ENCODE results near the gene PLCL1. TPM values are rescaled to one million over a fixed set of nuclear protein-coding genes. Genes with fewer than 3 reads are reported as not detected.

Gene PLCL1
- polyA plus RNA-seq, 1 donor from 2014 or later, result 0.23 TPM

- H3K27ac Mint-ChIP-seq, result no peak overlapping the region
- H3K4me1 Mint-ChIP-seq, result no peaks in the 10 kb centered on the region
- no peak overlapping the region for H3K4me3 Mint-ChIP-seq
- H3K9me3 Mint-ChIP-seq, result no peaks in the 10 kb centered on the region
- no peaks in the 10 kb centered on the region for H3K36me3 Mint-ChIP-seq
- no peaks in the 10 kb centered on the region for H3K27me3 Mint-ChIP-seq
Observed at GRCh38 chr2:198127627-198128026, 323.2 kb downstream of the PLCL1 start.

DNA sequence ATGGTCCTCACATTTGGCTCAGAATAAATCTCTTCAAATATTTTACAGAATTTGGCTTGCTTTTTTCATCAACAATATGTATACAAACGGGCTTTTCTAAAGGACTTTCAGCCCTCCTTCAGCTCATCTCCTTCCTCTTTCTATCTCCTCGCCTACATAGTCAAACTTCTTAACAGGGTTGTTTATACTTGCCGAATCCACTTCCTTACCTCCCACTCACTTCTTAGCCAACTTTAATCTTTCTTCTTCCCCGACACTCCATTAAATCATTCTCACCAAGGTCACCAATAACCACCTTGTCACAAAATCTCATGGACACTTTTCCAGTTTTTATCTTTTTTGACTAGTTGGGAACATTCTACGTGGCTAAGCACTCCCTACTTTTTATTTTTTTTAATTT is 325.2 kb downstream of the PLCL1 start:
- Mint-ChIP-seq H3K4me3 (no peak overlapping the region), H3K9me3 (no peaks in the 10 kb centered on the region), H3K4me1 (no peaks in the 10 kb centered on the region), H3K36me3 (no peaks in the 10 kb centered on the region), H3K27me3 (no peaks in the 10 kb centered on the region), H3K27ac (no peak overlapping the region)

DNA sequence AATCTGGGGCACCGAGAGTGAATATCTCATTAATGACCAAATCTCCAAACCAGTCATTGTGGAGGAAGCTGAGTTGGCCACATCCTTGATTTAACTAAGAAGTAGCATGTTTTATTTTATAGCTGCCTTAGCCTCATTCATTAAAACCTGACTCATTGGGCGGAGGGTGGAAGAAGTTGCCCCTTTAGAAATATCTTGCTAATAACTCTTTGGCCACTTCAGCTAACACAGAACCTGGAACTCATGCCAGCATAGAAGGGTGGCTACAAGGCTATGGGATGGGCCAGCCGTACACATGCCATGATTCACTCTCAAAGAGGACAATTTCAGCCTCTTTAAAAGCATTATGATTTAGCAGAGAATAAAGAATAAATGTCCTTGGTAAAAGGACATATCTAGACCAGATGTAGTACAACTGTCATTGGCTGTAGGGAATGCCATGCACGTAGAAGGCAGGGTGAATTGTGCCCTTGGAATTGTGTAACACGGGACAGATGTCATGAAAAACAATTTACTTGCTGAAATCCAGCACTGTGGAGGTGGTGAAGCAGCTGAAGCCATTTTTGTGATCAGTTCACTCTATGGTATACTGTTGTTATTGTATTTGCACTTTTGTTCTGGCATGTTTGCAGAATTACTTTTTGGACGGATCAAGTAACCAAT is 330.0 kb downstream of the PLCL1 start:
- Mint-ChIP-seq H3K4me3 (no peak overlapping the region), H3K36me3 (no peaks in the 10 kb centered on the region), H3K9me3 (peaks cover 0 to 3% (median 1%) of the 10 kb centered on the region in 3 donors), H3K27ac (no peak overlapping the region), H3K4me1 (no peaks in the 10 kb centered on the region), H3K27me3 (no peaks in the 10 kb centered on the region)

GRCh38 chr2:198135481-198135934 is 331.1 kb downstream of the PLCL1 start:
- peaks cover 0 to 3% (median 1%) of the 10 kb centered on the region in 3 donors for H3K9me3 Mint-ChIP-seq
- no peak overlapping the region for H3K4me3 Mint-ChIP-seq

DNA sequence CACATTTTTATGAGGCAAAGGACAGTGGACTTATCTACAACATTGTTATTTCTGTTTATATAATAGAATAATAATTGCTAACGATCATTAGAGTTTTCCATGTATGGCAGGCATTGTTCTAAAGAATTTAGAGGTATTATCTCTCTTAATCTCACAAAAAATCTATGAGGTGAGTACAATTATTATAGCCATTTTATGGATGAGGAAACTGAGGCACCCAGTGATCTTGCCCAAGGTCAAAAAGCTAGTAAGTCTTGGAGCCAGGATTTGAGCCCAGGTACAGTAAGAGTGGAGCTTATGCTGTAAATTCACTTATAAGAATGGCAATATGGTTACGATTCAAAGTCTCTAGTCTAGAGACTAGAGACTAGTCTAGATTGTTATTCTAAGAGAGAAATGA is 331.7 kb downstream of the PLCL1 start:
- no peak overlapping the region for H3K27ac Mint-ChIP-seq
- no peaks in the 10 kb centered on the region for H3K4me1 Mint-ChIP-seq
- no peaks in the 10 kb centered on the region for H3K36me3 Mint-ChIP-seq
- H3K27me3 Mint-ChIP-seq, result no peaks in the 10 kb centered on the region
- no peak overlapping the region for H3K4me3 Mint-ChIP-seq
- H3K9me3 Mint-ChIP-seq, result peaks cover 0 to 3% (median 1%) of the 10 kb centered on the region in 3 donors

More at GRCh38 chr2:198135481-198135934, 331.1 kb downstream of the PLCL1 start:
- Mint-ChIP-seq H3K4me1 (no peaks in the 10 kb centered on the region), H3K27ac (no peak overlapping the region), H3K27me3 (no peaks in the 10 kb centered on the region), H3K36me3 (no peaks in the 10 kb centered on the region)

- H3K36me3 Mint-ChIP-seq, result no peaks in the 10 kb centered on the region
Observed at GRCh38 chr2:198137733-198138132, 333.3 kb downstream of the PLCL1 start.

GRCh38 chr2:198141726-198142125 is 337.3 kb downstream of the PLCL1 start:
- Mint-ChIP-seq H3K27me3 (peaks cover 4% of the 10 kb centered on the region), H3K36me3 (no peaks in the 10 kb centered on the region), H3K4me1 (no peaks in the 10 kb centered on the region), H3K4me3 (no peak overlapping the region), H3K9me3 (peaks cover 0 to 3% (median 1%) of the 10 kb centered on the region in 3 donors), H3K27ac (no peak overlapping the region)

More at GRCh38 chr2:198137733-198138132, 333.3 kb downstream of the PLCL1 start:
- Mint-ChIP-seq H3K27me3 (no peaks in the 10 kb centered on the region), H3K9me3 (peaks cover 0 to 3% (median 1%) of the 10 kb centered on the region in 3 donors), H3K27ac (no peak overlapping the region), H3K4me3 (no peak overlapping the region), H3K4me1 (no peaks in the 10 kb centered on the region)

GRCh38 chr2:198143156-198143555 is 338.8 kb downstream of the PLCL1 start:
- peak overlapping the region in 1 of 3 donors; percentile 77 for H3K27ac Mint-ChIP-seq
- no peaks in the 10 kb centered on the region for H3K36me3 Mint-ChIP-seq
- no peak overlapping the region for H3K4me3 Mint-ChIP-seq
- H3K27me3 Mint-ChIP-seq, result peaks cover 4% of the 10 kb centered on the region
- H3K4me1 Mint-ChIP-seq, result no peaks in the 10 kb centered on the region
- H3K9me3 Mint-ChIP-seq, result peaks cover 0 to 1% (median 0%) of the 10 kb centered on the region in 3 donors

DNA sequence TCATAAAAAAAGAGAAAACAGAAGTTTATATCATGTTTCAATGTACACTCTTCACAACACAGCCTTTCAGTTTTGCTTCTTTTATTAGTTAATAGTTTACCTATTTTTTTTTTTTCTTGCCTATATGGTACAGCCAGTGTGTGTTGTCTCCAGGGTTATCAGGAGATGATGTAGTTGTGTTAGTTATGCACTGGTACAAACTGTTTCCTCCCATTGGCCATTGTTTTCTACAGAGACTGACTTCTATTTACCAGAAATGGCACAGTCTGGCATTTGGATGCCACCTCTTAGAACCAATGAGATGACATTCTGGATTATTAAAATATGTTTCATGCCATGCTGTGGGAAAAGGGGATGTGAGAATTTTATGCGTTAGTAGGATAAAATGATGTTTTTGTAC is 339.4 kb downstream of the PLCL1 start:
- Mint-ChIP-seq H3K27me3 (peaks cover 4% of the 10 kb centered on the region), H3K4me3 (no peak overlapping the region), H3K36me3 (no peaks in the 10 kb centered on the region), H3K27ac (no peak overlapping the region), H3K4me1 (no peaks in the 10 kb centered on the region), H3K9me3 (peaks cover 0 to 1% (median 0%) of the 10 kb centered on the region in 3 donors)

- H3K36me3 Mint-ChIP-seq, result no peaks in the 10 kb centered on the region
- H3K27ac Mint-ChIP-seq, result no peak overlapping the region
- peaks cover 4% of the 10 kb centered on the region for H3K27me3 Mint-ChIP-seq
- H3K4me3 Mint-ChIP-seq, result no peak overlapping the region
- no peaks in the 10 kb centered on the region for H3K9me3 Mint-ChIP-seq
- no peaks in the 10 kb centered on the region for H3K4me1 Mint-ChIP-seq
Observed at GRCh38 chr2:198144660-198145059, 340.3 kb downstream of the PLCL1 start.

DNA sequence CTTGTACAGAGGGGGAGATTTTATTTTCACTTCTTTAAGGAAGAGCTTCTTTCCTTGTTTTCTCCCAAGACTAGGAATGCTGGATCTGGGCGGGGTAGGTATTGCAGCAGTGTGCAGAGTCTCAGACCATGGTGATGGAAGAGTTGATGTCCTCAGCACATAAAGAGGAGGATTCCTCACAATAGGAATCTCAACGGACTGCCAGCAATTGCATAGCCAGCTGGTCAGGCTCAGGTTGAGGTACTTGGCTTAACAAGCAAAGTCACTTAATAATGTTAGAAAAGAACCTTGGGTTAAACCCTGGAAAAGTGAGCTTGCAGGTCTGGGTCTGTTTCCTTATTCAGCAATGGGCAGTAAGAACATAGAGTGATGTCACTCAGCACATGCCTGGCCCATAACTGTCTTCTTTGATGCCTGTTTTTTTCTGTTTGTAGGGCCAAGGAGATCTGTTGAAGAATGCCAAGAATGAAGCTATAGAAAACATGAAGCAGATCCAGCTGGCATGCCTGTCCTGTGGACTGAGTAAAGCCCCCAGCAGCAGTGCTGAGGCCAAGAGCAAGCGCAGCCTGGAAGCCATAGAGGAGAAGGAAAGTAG is 342.1 kb downstream of the PLCL1 start:
- no peaks in the 10 kb centered on the region for H3K36me3 Mint-ChIP-seq
- no peak overlapping the region for H3K27ac Mint-ChIP-seq
- H3K4me1 Mint-ChIP-seq, result no peaks in the 10 kb centered on the region
- H3K27me3 Mint-ChIP-seq, result peaks cover 4% of the 10 kb centered on the region
- H3K4me3 Mint-ChIP-seq, result no peak overlapping the region
- peaks cover 0 to under 1% (median 0%) of the 10 kb centered on the region in 3 donors for H3K9me3 Mint-ChIP-seq

GRCh38 chr2:198157314-198157713 is 352.9 kb downstream of the PLCL1 start:
- Mint-ChIP-seq H3K27ac (no peak overlapping the region), H3K36me3 (no peaks in the 10 kb centered on the region), H3K4me1 (no peaks in the 10 kb centered on the region), H3K4me3 (no peak overlapping the region), H3K9me3 (peaks cover 8 to 22% (median 21%) of the 10 kb centered on the region in 3 donors), H3K27me3 (no peaks in the 10 kb centered on the region)

DNA sequence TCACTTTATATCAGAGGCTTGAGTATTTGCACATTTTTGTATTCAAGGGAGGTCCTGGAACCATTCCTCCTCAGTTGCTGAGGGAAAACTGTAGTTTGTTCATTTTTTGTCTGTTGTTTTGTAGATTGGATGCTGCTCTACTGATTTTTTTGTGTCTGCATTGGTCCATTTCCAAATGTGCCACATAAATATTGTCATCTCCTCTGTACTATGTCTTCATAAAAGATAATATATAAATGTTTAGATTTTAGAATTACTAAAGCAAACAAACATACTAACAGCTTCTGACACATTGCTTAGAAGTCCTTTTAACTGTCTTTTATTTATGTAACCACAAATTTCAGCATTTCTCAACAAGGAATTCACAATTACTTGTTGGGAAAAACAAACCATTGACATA is 356.8 kb downstream of the PLCL1 start:
- Mint-ChIP-seq H3K27ac (no peak overlapping the region), H3K36me3 (no peaks in the 10 kb centered on the region), H3K9me3 (peaks cover 8 to 17% (median 15%) of the 10 kb centered on the region in 3 donors), H3K4me3 (no peak overlapping the region), H3K4me1 (no peaks in the 10 kb centered on the region), H3K27me3 (no peaks in the 10 kb centered on the region)

DNA sequence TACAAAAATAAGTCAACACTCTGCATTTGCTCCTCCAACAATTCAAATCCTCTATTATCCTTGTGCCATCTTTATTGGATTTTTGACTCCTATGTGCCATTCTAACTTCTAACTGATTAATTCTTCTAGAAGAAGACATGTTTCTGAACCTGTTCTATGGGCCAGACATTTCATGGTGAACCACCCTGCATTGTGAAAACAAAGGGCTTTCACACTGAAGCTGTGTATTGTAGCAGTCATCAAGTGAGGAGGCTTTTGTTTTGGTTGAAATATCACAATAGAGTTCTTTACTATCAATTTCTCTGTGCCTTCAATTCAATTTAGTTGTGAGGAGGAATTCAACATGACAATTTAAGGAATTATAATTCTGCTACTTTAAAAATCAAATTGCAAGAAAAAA is 357.9 kb downstream of the PLCL1 start:
- Mint-ChIP-seq H3K4me1 (no peaks in the 10 kb centered on the region), H3K4me3 (no peak overlapping the region), H3K9me3 (peaks cover 5 to 11% (median 10%) of the 10 kb centered on the region in 3 donors), H3K27ac (no peak overlapping the region), H3K36me3 (no peaks in the 10 kb centered on the region), H3K27me3 (no peaks in the 10 kb centered on the region)

- H3K27ac Mint-ChIP-seq, result no peak overlapping the region
Observed at GRCh38 chr2:198164843-198165242, 360.4 kb downstream of the PLCL1 start.

DNA sequence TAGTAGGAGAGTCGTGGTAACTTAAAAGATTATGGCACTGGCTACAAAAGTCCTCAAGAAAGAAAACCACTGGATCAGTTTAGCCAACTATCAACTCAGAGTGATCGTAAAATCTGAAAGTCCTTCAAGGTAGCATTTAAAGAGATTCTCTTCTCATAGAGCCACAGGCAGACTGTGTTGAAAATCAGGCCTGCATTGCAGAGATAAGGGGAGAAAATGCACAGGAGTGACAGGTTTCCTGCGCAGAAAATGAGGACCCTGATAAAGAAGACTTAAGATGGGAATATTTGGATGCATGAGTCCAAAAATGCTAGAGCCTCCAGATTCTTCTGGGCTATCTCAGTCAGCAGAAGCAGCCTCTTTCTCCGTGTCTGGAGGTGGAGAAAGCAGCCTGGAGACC is 360.9 kb downstream of the PLCL1 start:
- Mint-ChIP-seq H3K27me3 (no peaks in the 10 kb centered on the region), H3K9me3 (peaks cover 0 to 5% (median 1%) of the 10 kb centered on the region in 3 donors), H3K27ac (no peak overlapping the region), H3K4me3 (no peak overlapping the region), H3K36me3 (no peaks in the 10 kb centered on the region), H3K4me1 (no peaks in the 10 kb centered on the region)

More at GRCh38 chr2:198164843-198165242, 360.4 kb downstream of the PLCL1 start:
- H3K4me1 Mint-ChIP-seq, result no peaks in the 10 kb centered on the region
- no peak overlapping the region for H3K4me3 Mint-ChIP-seq
- H3K36me3 Mint-ChIP-seq, result no peaks in the 10 kb centered on the region
- peaks cover 0 to 5% (median 1%) of the 10 kb centered on the region in 3 donors for H3K9me3 Mint-ChIP-seq
- H3K27me3 Mint-ChIP-seq, result no peaks in the 10 kb centered on the region
